AG10803 (cell line): Measurements from ENCODE around the gene MIPOL1.

Experiments
- DNase-seq: peaks from one replicate; pipeline ENCODE4 v3.0.0; 2010; ENCODE audit warnings: low read depth
- H3K4me3 ChIP-seq: 2 replicates; pipeline ENCODE4 v1.5.1; 2011; ENCODE audit warnings: mild to moderate bottlenecking, low read length, control low read depth
- TF ChIP-seq, protein P1 (sequence below): conservative IDR thresholded peaks from 2 replicates; pipeline ENCODE4 v1.5.1; 2011; ENCODE audit warnings: mild to moderate bottlenecking, low read length, control low read depth, inconsistent platforms

Gene MIPOL1

DNA sequence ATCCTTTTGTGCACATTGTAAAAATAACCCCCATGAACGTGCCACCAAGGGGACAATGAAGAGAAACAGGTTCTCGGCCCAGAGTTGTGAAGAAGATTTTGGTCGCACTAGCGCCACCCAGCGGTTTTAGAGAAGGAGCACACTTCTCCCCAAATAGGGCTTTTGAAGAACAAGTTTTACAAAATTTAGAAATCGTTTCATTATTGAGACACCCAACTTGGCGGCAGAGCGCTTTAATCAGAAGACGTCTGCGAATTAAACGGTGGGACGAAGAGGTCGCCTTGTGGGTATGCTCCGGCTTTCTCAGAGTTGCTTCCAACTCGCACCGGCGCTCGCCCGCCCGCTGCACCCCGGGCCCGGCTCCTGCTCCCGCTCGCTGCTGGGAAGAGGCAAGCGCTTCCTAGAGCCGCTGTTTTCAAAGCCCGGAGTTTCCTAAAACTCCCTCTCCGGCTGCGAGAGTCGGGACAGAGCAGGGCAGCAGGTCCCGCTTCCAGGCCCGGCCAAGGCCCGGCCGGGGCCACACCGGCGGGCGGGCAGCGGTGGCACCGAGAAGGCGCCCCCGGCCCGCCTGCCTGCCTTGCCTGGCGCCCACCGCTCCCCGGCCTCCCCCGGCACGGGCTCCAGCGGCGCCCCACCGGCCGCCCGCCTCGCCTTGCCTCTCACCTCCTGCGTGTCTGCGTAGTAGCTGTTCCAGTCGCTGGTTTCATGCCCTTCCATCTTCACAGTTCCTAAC lies 396.7 kb downstream of the MIPOL1 start:
- H3K4me3 ChIP-seq = peak overlapping the region; percentile 67
- DNase-seq = peak; percentile 67
- TF ChIP-seq, protein P1, sequence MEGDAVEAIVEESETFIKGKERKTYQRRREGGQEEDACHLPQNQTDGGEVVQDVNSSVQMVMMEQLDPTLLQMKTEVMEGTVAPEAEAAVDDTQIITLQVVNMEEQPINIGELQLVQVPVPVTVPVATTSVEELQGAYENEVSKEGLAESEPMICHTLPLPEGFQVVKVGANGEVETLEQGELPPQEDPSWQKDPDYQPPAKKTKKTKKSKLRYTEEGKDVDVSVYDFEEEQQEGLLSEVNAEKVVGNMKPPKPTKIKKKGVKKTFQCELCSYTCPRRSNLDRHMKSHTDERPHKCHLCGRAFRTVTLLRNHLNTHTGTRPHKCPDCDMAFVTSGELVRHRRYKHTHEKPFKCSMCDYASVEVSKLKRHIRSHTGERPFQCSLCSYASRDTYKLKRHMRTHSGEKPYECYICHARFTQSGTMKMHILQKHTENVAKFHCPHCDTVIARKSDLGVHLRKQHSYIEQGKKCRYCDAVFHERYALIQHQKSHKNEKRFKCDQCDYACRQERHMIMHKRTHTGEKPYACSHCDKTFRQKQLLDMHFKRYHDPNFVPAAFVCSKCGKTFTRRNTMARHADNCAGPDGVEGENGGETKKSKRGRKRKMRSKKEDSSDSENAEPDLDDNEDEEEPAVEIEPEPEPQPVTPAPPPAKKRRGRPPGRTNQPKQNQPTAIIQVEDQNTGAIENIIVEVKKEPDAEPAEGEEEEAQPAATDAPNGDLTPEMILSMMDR = peak; percentile 94

GRCh38 chr14:37594971-37595808 lies 397.5 kb downstream of the MIPOL1 start, which contains the start of the genes FOXA1 and TTC6:
FOXA1 (minus strand) TSS chr14:37595249; CDS start chr14:37594972, 277 bp downstream.
TTC6 (plus strand) TSS chr14:37595629; CDS start chr14:37622065, 26,436 bp downstream.
- DNase-seq = peak; percentile 22
- peak within 1 kb of the TSS; percentile 67 for H3K4me3 ChIP-seq
- TF ChIP-seq, protein P1 = no peak

- DNase-seq = no peak
- peak overlapping the region; percentile 22 for H3K4me3 ChIP-seq
- TF ChIP-seq, protein P1 = no peak
These were observed 398.3 kb downstream of the MIPOL1 start for GRCh38 chr14:37595809-37596621.

DNA sequence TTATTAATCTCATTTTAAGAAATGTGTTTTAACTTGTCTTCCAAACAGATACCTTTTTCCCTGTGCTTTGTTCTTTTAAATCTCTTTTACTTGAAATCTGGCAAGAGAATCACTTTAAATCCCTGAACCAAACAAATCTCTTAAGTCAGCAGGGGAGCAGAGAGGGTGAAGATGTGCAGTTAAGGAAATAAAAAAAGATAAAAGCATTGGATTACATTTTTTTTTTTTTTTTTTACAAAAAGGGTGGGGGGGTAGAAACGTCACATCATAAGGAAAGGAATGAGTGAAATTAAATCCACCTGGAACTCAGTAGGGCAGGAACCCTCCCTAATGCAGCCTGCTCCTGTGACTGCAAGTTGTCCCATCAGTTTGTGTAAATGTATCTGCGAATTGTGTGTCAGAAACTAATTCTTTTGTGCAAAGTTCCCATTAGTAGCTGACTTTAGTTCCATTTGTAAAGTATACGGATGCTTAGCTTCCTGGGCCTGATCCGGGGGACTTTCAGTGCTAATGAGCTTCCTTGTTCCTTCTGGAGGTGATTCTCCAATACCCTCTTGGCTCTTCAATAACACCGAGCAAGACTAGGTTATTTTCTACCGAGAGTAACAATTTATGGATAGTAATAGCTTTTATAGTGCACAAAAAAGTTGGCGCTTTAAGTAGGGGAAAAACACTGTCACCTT lies 399.2 kb downstream of the MIPOL1 start:
- DNase-seq = no peak
- TF ChIP-seq, protein P1 = no peak

DNA sequence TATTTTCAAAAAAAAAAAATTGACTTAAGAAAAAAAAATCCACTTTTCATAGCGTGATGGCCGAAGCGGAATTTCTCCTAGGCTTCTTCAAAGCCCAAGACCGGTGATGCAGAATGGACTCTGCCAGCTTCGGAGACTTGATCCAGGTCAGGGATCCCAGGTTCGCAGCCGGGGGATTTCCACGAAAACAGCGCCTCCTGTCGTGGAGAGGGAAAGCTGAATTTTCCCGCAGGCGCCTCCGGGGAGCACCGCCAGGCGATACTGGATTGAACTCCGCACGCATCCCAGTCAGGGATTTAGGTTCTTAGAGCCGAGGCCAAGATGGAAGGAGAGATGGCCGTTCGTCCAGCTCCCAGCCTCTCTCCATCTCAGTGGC lies 399.8 kb downstream of the MIPOL1 start:
- H3K4me3 ChIP-seq = no peak overlapping the region
- TF ChIP-seq, protein P1 = peak; percentile 42
- peak; percentile 10 for DNase-seq

More for the DNA sequence above, 399.2 kb downstream of the MIPOL1 start:
- H3K4me3 ChIP-seq = no peak overlapping the region
